B cell (primary cell): ENCODE data around the gene RAB9A. TPM values are rescaled to one million over a fixed set of nuclear protein-coding genes. Genes with fewer than 3 reads are reported as not detected.
A peak's percentile ranks its signal among the peaks of the same experiment; 100 is the strongest.

ENCODE experiments used
- ATAC-seq: fragments of 200-7000 bp; cut with Tn5 transposase; one replicate; pipeline ENCODE4 v1.10.0; 2021; ENCODE audit warnings: low read depth, mild to moderate bottlenecking, moderate number of reproducible peaks, moderate library complexity
- CTCF ChIA-PET: fragments of 350-600 bp; sonication (Branson Sonifier 250); formaldehyde crosslinking; loops from one replicate; lab custom pipeline; 2021; ENCODE audit warnings: antibody characterized with exemption, inconsistent platforms; lab: Charles Lee
- POLR2A ChIA-PET: fragments of 350-600 bp; sonication (Branson Sonifier 250); formaldehyde crosslinking; loops from one replicate; lab custom pipeline; 2021; ENCODE audit warnings: antibody characterized with exemption; lab: Charles Lee
- DNase-seq: peaks from one replicate; pipeline ENCODE4 v3.0.0; 2013
- H2AFZ ChIP-seq: 2 replicates; pipeline ENCODE4 v1.6.1; 2012; ENCODE audit warnings: mild to moderate bottlenecking, low read depth, low read length; ENCODE audit not compliant: insufficient read depth, poor library complexity, severe bottlenecking
- H3K27ac ChIP-seq, 2 donors: 1 replicate in 1 of 2; 2 replicates in 1 of 2; pipeline ENCODE4 v1.5.1; 2012 to 2013; ENCODE audit warnings: low read length in 2 of 2, mild to moderate bottlenecking in 2 of 2, moderate library complexity in 1 of 2
- H3K27me3 ChIP-seq, 4 experiments: fragments of 200-600 bp in 1 of 4; sonication (generic) in 1 of 4; replicated peaks in 1 of 4; 1 replicate in 2 of 4; 2 replicates in 2 of 4; pipeline versions ENCODE4 v1.6.1 to v1.7.0; 2013 to 2016; ENCODE audit warnings: low read length in 3 of 4, mild to moderate bottlenecking in 2 of 4, mixed read lengths in 1 of 4, moderate library complexity in 1 of 4; ENCODE audit not compliant: insufficient read depth in 4 of 4, control insufficient read depth in 3 of 4; ENCODE audit errors: control extremely low read depth in 1 of 4
- H3K36me3 ChIP-seq, 2 experiments: replicated peaks in 1 of 2; 1 replicate in 1 of 2; 2 replicates in 1 of 2; pipeline versions ENCODE4 v1.6.1 to v1.7.1; 2013; ENCODE audit warnings: low read length in 1 of 2; ENCODE audit not compliant: insufficient read depth in 2 of 2, control insufficient read depth in 1 of 2; ENCODE audit errors: control extremely low read depth in 1 of 2, extremely low read depth in 1 of 2
- H3K4me1 ChIP-seq, 2 donors: fragments of 200-600 bp in 1 of 2; sonication (generic) in 1 of 2; 1 replicate in 1 of 2; 2 replicates in 1 of 2; pipeline versions ENCODE4 v1.5.1 to v1.6.1; 2013 to 2017; ENCODE audit warnings: low read length in 2 of 2; ENCODE audit not compliant: control insufficient read depth in 2 of 2, insufficient read depth in 2 of 2
- H3K4me2 ChIP-seq: replicated peaks from 2 replicates; pipeline ENCODE3; 2012; ENCODE audit warnings: mild to moderate bottlenecking, low read depth, low read length; ENCODE audit not compliant: poor library complexity, severe bottlenecking
- H3K4me3 ChIP-seq, 5 experiments: fragments of 200-600 bp in 1 of 5; sonication (generic) in 1 of 5; 1 replicate in 3 of 5; 2 replicates in 2 of 5; pipeline versions ENCODE4 v1.5.1 to v1.7.0; 2011 to 2016; ENCODE audit warnings: low read length in 4 of 5, mild to moderate bottlenecking in 4 of 5, low read depth in 2 of 5, control low read depth in 1 of 5, moderate library complexity in 1 of 5; ENCODE audit not compliant: insufficient read depth in 1 of 5; ENCODE audit errors: control extremely low read depth in 1 of 5, extremely low read depth in 1 of 5
- H3K79me2 ChIP-seq: fragments of 200-600 bp; sonication (generic); one replicate; pipeline ENCODE4 v1.6.0; 2016; ENCODE audit warnings: low read length; ENCODE audit not compliant: control insufficient read depth, insufficient read depth
- H3K9ac ChIP-seq: fragments of 200-600 bp; sonication (generic); 2 replicates; pipeline ENCODE4 v1.6.1; 2017; ENCODE audit warnings: mild to moderate bottlenecking, low read length, moderate library complexity
- H3K9me3 ChIP-seq, 3 donors: one replicate each; pipeline versions ENCODE4 v1.6.1 to v1.7.1; 2013; ENCODE audit warnings: low read length in 2 of 3; ENCODE audit not compliant: control insufficient read depth in 2 of 3, insufficient read depth in 1 of 3; ENCODE audit errors: control extremely low read depth in 1 of 3
- H4K20me1 ChIP-seq: 2 replicates; pipeline ENCODE4 v1.6.0; 2012; ENCODE audit warnings: mild to moderate bottlenecking, low read length; ENCODE audit not compliant: insufficient read depth, control insufficient read depth, poor library complexity, severe bottlenecking
- H3K27ac Mint-ChIP-seq: one replicate; pipeline ENCODE4 v1.8.0; 2021; ENCODE audit warnings: mixed read lengths
- H3K27me3 Mint-ChIP-seq: one replicate; pipeline ENCODE4 v1.8.0; 2021; ENCODE audit warnings: mixed read lengths
- H3K4me1 Mint-ChIP-seq: one replicate; pipeline ENCODE4 v1.8.0; 2021; ENCODE audit warnings: mixed read lengths
- H3K4me3 Mint-ChIP-seq: one replicate; pipeline ENCODE4 v1.8.0; 2021; ENCODE audit warnings: mixed read lengths
- H3K9me3 Mint-ChIP-seq: one replicate; pipeline ENCODE4 v1.8.0; 2022; ENCODE audit warnings: mixed read lengths; ENCODE audit not compliant: insufficient read depth
- EZH2 ChIP-seq: IDR thresholded peaks from 2 replicates; pipeline ENCODE4 v1.6.1; 2012; ENCODE audit warnings: borderline replicate concordance, low read depth, mild to moderate bottlenecking, moderate library complexity, low read length; ENCODE audit not compliant: insufficient read depth, poor library complexity, severe bottlenecking
- WGBS: methylation state at CpG from one replicate; pipeline ENCODE4 v1.1.5; 2013; ENCODE audit warnings: missing lambda C conversion rate; ENCODE audit not compliant: insufficient coverage; 5-methylcytosine and 5-hydroxymethylcytosine counted together
- intact Hi-C: fragments of 100-400 bp; cut with micrococcal nuclease; formaldehyde crosslinking; loops from one replicate; pipeline ENCODE4 v1.10.0; 2022
- polyA plus RNA-seq: library from polyadenylated mRNA; depleted of rRNA; stranded (reverse); fragments of >200 nt; gene quantifications from 2 replicates; pipeline ENCODE4 v1.2.3, GENCODE V29; 2012
- total RNA-seq, 2 donors: library from RNA; stranded (reverse); fragments of 120-200 nt in 1 of 2; gene quantifications; 1 replicate in 1 of 2; 2 replicates in 1 of 2; pipeline versions ENCODE4 v1.2.3 to v1.2.4, GENCODE V29; 2013 to 2022
- TF ChIP-seq, protein P1 (sequence below): fragments of 200-600 bp; IDR thresholded peaks from one replicate; pipeline ENCODE4 v1.8.0; 2022; ENCODE audit warnings: antibody characterized with exemption, mild to moderate bottlenecking

Gene RAB9A
- total and polyA plus RNA-seq, 2 donors (not counting 1 experiment from before 2014, with no cell fraction given) = 11.9 to 16.7 TPM

DNA sequence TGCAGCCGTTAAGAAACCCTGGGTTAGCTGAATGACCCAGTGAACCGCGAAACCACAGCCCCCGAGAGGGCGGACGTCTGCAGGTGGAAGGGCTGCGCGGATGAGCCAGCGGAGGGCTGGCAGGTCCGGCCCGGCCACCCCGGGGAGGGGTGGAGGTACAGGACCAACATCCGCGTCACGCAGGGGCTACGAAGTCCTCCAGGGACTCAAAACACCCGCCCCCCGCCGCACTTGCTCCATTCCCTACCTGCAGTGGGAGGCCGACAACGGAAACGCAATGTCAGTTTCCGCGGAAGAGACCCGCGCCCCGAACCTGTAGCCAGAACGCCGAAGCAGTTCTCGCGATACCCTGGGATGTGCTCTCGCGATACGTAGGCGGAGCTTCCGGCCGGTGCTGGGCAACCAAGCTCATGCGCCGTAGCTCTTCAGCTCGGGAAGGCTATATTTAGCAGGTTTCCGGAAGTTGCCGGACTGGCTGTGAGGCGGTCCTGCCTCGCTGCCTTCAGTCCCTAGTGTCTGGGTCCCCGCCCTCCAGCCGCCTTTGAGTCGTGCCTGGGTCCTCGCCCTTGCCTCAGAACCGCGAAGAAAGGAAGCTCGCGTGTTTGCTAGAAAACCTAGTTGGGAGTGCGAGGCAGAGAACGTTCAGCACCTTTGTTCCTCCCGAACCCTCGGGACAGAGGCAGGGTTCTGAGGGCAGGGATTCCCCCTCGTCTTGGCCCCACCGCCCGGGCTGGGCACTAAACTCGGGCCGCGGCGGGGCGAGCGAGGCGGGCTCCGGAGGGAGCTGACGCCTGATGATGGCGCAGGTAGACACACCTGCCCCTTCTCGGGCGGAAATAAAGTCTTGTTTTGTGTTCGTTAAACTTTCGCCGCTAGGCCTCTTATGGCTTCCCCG, 45.6 kb downstream of the RAB9A start, which contains the start of the genes OFD1 and TRAPPC2:
Gene OFD1, plus strand, starts transcription at position 471 of the 895 bp plus-strand sequence. Its CDS starts 324 bp downstream, at position 795.
Gene TRAPPC2, minus strand, starts transcription at position 343 of the 895 bp plus-strand sequence. CDS start 14,657 bp downstream, outside the sequence.
- H3K27ac ChIP-seq = peak within 1 kb of the TSS; percentile 95 to 97
- peak; percentile 80 for ATAC-seq
- H3K4me1 ChIP-seq = peaks cover 40 to 43% of the 10 kb centered on the region in 2 donors
- Mint-ChIP-seq H3K4me1 (peaks cover 52% of the 10 kb centered on the region), H3K9me3 (no peaks in the 10 kb centered on the region), H3K27me3 (no peaks in the 10 kb centered on the region), H3K27ac (peak within 1 kb of the TSS; percentile 97), H3K4me3 (peak within 1 kb of the TSS; percentile 93)
- peak within 1 kb of the TSS; percentile 73 to 98 (median 76) for H3K4me3 ChIP-seq
- H3K4me2 ChIP-seq = peak within 1 kb of the TSS; percentile 78
- H3K36me3 ChIP-seq = peaks cover 0 to 15% of the 10 kb centered on the region in 2 experiments
- CTCF ChIA-PET = interaction anchor here (0.9 to 3.2 kb wide), 14 partner anchors 8 to 788 kb away, joined by 3 to 14 read pairs (median 4); partner anchors contain the start of gene RAB9A
- intact Hi-C loops = loop anchor here (1.0 to 2.0 kb wide), 6 partner anchors 8 to 760 kb away; partner anchors contain the start of genes GEMIN8, RAB9A, TCEANC and TMSB4X
- H4K20me1 ChIP-seq = no peaks in the 10 kb centered on the region
- under 1% methylated on average over 57 of the region's 75 CpGs for WGBS
- peak; percentile 94 for DNase-seq
- TF ChIP-seq, protein P1, sequence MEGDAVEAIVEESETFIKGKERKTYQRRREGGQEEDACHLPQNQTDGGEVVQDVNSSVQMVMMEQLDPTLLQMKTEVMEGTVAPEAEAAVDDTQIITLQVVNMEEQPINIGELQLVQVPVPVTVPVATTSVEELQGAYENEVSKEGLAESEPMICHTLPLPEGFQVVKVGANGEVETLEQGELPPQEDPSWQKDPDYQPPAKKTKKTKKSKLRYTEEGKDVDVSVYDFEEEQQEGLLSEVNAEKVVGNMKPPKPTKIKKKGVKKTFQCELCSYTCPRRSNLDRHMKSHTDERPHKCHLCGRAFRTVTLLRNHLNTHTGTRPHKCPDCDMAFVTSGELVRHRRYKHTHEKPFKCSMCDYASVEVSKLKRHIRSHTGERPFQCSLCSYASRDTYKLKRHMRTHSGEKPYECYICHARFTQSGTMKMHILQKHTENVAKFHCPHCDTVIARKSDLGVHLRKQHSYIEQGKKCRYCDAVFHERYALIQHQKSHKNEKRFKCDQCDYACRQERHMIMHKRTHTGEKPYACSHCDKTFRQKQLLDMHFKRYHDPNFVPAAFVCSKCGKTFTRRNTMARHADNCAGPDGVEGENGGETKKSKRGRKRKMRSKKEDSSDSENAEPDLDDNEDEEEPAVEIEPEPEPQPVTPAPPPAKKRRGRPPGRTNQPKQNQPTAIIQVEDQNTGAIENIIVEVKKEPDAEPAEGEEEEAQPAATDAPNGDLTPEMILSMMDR = no peak
- TF ChIP-seq EZH2 = no peak
- POLR2A ChIA-PET = interaction anchor here (0.6 to 1.8 kb wide), 9 partner anchors 8 to 779 kb away, joined by 3 to 8 read pairs (median 4); partner anchors contain the start of genes RAB9A and TCEANC
- peak within 1 kb of the TSS; percentile 84 for H2AFZ ChIP-seq
- H3K27me3 ChIP-seq = no peaks in the 10 kb centered on the region
- H3K9me3 ChIP-seq = no peaks in the 10 kb centered on the region
- H3K9ac ChIP-seq = peak within 1 kb of the TSS; percentile 94
- H3K79me2 ChIP-seq = peaks cover 60% of the 10 kb centered on the region
